HepG2 (cell line): ENCODE results near the gene NCOR2. TPM values are rescaled to one million over a fixed set of nuclear protein-coding genes. Genes with fewer than 3 reads are reported as not detected.

Experiments
- BRD4 ChIP-seq: sonication (generic); formaldehyde crosslinking; IDR thresholded peaks from 2 replicates; pipeline ENCODE4 v1.4.0; 2020; ENCODE audit warnings: missing genetic modification reagents
- CEBPB ChIP-seq: IDR thresholded peaks from 2 replicates; pipeline ENCODE4 v1.6.1; 2011; ENCODE audit warnings: low read depth, low read length, improper control_type of control experiment, borderline replicate concordance
- CEBPG ChIP-seq: IDR thresholded peaks from 2 replicates; pipeline ENCODE4 v1.6.1; 2016
- ELF1 ChIP-seq: sonication (generic); formaldehyde crosslinking; IDR thresholded peaks from 2 replicates; pipeline ENCODE4 v1.4.0; 2020; ENCODE audit warnings: missing genetic modification reagents
- HDAC6 ChIP-seq: fragments of 200-600 bp; sonication (generic); IDR thresholded peaks from 2 replicates; pipeline ENCODE4 v1.7.0; 2017; ENCODE audit warnings: mild to moderate bottlenecking, antibody characterized with exemption, low read length, low read depth
- HIVEP1 ChIP-seq: sonication (generic); formaldehyde crosslinking; IDR thresholded peaks from 2 replicates; pipeline ENCODE4 v1.4.0; 2020; ENCODE audit warnings: mild to moderate bottlenecking, missing genetic modification reagents
- HNRNPL ChIP-seq: fragments of 200-400 bp; formaldehyde crosslinking; IDR thresholded peaks from 2 replicates; pipeline ENCODE4 v1.6.1; 2017; ENCODE audit warnings: mild to moderate bottlenecking, low read depth, low read length
- LCORL ChIP-seq, 2 experiments: fragments of 450-650 bp in 1 of 2; sonication (generic) in 1 of 2; formaldehyde crosslinking in 1 of 2; IDR thresholded peaks; 2 replicates each; pipeline versions ENCODE4 v1.5.0 to v1.6.1; 2017 to 2020; ENCODE audit warnings: antibody characterized with exemption in 1 of 2, missing genetic modification reagents in 1 of 2
- NR3C1 ChIP-seq: sonication (generic); formaldehyde crosslinking; IDR thresholded peaks from 2 replicates; pipeline ENCODE4 v1.4.0; 2020; ENCODE audit warnings: missing genetic modification reagents
- RNF219 ChIP-seq: sonication (generic); formaldehyde crosslinking; IDR thresholded peaks from 2 replicates; pipeline ENCODE4 v1.5.0; 2020; ENCODE audit warnings: mild to moderate bottlenecking, missing genetic modification reagents
- SALL1 ChIP-seq: sonication (generic); formaldehyde crosslinking; IDR thresholded peaks from 2 replicates; pipeline ENCODE4 v1.8.0; 2022; ENCODE audit warnings: mild to moderate bottlenecking, missing genetic modification reagents
- THRA ChIP-seq: sonication (generic); formaldehyde crosslinking; IDR thresholded peaks from 2 replicates; pipeline ENCODE4 v1.4.0; 2020; ENCODE audit warnings: missing genetic modification reagents, borderline replicate concordance
- UBTF ChIP-seq: sonication (generic); formaldehyde crosslinking; IDR thresholded peaks from 2 replicates; pipeline ENCODE4 v1.4.0; 2020; ENCODE audit warnings: mild to moderate bottlenecking, missing genetic modification reagents
- ZNF10 ChIP-seq: sonication (generic); formaldehyde crosslinking; IDR thresholded peaks from 2 replicates; pipeline ENCODE4 v1.4.0; 2020; ENCODE audit warnings: mild to moderate bottlenecking, low read depth, missing genetic modification reagents, borderline replicate concordance
- ZNF263 ChIP-seq: sonication (generic); formaldehyde crosslinking; IDR thresholded peaks from 2 replicates; pipeline ENCODE4 v1.4.0; 2020; ENCODE audit warnings: missing genetic modification reagents
- ZNF577 ChIP-seq: sonication (generic); formaldehyde crosslinking; IDR thresholded peaks from 2 replicates; pipeline ENCODE4 v1.4.0; 2020; ENCODE audit warnings: mild to moderate bottlenecking, low read depth, missing genetic modification reagents, borderline replicate concordance
- ZNF737 ChIP-seq: sonication (generic); formaldehyde crosslinking; IDR thresholded peaks from 2 replicates; pipeline ENCODE4 v1.5.0; 2020; ENCODE audit warnings: missing genetic modification reagents, mild to moderate bottlenecking, borderline replicate concordance
- ZSCAN25 ChIP-seq: sonication (generic); formaldehyde crosslinking; IDR thresholded peaks from 2 replicates; pipeline ENCODE4 v1.8.0; 2022; ENCODE audit warnings: mild to moderate bottlenecking, missing genetic modification reagents
- polyA plus RNA-seq, 8 experiments: library from polyadenylated mRNA; depleted of rRNA in 3 of 8; stranded (reverse) in 7 of 8; unstranded in 1 of 8; fragments of >200 nt; fragmentation: Illumina TruSeq in 4 of 8; extraction: Trizol in 4 of 8; gene quantifications; 2 replicates each; pipeline versions ENCODE4 v1.2.1 to v1.2.3, GENCODE V29; 2011 to 2016; ENCODE audit warnings: low read depth in 4 of 8, missing spikeins in 1 of 8, mixed read lengths in 1 of 8; ENCODE audit not compliant: insufficient read depth in 1 of 8
- total RNA-seq, 5 experiments: library from RNA; depleted of rRNA; stranded (reverse); fragments of >200 nt; fragmentation: Illumina TruSeq; extraction: Trizol; gene quantifications; 2 replicates each; pipeline ENCODE4 v1.2.3, GENCODE V29; 2016; ENCODE audit warnings: low read depth in 1 of 5
- TF ChIP-seq, protein P1 (sequence below): sonication (generic); formaldehyde crosslinking; conservative IDR thresholded peaks from 2 replicates; pipeline ENCODE4 v1.4.0; 2020; ENCODE audit warnings: mild to moderate bottlenecking, missing genetic modification reagents, moderate library complexity

Gene NCOR2
- total and polyA plus RNA-seq, 2 of the 13 experiments (the other 11 are each of a cell fraction or from before 2014, with no cell fraction given), result 4.5 to 5.7 TPM

DNA sequence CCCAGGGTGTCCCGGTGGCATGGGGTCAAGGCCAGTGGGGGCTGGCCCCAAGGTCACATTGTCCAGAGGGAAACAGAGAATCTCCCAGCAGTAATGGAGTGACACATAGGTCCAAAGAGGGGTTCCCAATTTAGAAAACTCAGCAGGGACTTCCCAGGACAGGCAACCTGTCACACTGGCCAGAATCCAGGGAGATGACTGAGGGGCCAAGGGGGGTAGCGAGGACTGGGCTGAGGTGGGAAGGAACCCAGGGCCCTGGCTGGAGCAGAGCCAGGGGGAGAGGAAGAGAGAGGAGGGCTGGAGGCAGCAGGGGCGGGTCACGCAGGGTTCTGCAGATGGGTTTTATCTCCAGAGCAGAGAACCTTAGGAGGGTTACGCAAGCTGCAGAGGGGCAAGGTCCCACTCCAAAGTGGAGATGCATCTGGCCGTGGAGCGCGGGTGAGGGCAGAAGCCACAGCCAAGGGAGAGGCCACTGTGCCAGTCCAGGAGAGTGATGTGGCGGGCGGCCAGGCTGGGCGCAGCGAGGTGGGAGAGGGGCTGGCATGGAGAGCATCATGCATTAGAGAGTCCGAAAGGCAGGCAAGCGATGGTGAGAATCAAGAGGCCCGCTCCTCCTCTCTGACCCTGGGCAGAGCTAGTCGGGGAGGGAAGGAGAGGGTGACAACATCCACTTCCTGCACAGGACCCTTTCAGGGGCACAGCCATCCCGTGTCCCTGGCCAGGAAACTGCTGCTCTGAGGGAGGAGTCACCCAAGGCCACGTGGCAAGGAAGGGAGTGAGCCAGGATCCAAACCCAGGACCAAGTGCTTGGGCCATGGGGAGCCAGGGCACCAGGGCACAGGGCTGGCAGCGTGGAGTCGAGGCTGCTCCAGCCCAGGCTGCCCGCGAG is 29.0 kb downstream of the NCOR2 start (continued):
- peak; percentile 73; the same call in 1 of the 2 replicates for TF ChIP-seq THRA (CRISPR knock-in tag)
- TF ChIP-seq LCORL (IDR thresholded peaks at IDR 0.05), result no peak
- TF ChIP-seq LCORL (CRISPR knock-in tag; IDR thresholded peaks at IDR 0.05), result peak; percentile 77
- TF ChIP-seq ZNF577 (CRISPR knock-in tag), result no peak
- TF ChIP-seq UBTF (CRISPR knock-in tag), result peak; percentile 19; the same call in 1 of the 2 replicates
- TF ChIP-seq ZSCAN25, result peak; percentile 67
- peak; percentile 67; the same call in 1 of the 2 replicates for TF ChIP-seq ZNF263 (CRISPR knock-in tag)
- TF ChIP-seq ZNF737, result 0 out of 2 replicates have a peak, but pooled peaks have one; percentile 43
- TF ChIP-seq, protein P1, sequence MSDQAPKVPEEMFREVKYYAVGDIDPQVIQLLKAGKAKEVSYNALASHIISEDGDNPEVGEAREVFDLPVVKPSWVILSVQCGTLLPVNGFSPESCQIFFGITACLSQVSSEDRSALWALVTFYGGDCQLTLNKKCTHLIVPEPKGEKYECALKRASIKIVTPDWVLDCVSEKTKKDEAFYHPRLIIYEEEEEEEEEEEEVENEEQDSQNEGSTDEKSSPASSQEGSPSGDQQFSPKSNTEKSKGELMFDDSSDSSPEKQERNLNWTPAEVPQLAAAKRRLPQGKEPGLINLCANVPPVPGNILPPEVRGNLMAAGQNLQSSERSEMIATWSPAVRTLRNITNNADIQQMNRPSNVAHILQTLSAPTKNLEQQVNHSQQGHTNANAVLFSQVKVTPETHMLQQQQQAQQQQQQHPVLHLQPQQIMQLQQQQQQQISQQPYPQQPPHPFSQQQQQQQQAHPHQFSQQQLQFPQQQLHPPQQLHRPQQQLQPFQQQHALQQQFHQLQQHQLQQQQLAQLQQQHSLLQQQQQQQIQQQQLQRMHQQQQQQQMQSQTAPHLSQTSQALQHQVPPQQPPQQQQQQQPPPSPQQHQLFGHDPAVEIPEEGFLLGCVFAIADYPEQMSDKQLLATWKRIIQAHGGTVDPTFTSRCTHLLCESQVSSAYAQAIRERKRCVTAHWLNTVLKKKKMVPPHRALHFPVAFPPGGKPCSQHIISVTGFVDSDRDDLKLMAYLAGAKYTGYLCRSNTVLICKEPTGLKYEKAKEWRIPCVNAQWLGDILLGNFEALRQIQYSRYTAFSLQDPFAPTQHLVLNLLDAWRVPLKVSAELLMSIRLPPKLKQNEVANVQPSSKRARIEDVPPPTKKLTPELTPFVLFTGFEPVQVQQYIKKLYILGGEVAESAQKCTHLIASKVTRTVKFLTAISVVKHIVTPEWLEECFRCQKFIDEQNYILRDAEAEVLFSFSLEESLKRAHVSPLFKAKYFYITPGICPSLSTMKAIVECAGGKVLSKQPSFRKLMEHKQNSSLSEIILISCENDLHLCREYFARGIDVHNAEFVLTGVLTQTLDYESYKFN (CRISPR knock-in tag), result peak; percentile 19; the same call in 1 of the 2 replicates
- TF ChIP-seq CEBPB, result peak; percentile 79; the same call in 1 of the 2 replicates
- peak; percentile 92 for TF ChIP-seq HNRNPL
- no peak for TF ChIP-seq ZNF10 (CRISPR knock-in tag)
- 0 out of 2 replicates have a peak, but pooled peaks have one; percentile 19 for TF ChIP-seq BRD4
- peak; percentile 16; the same call in 1 of the 2 replicates for TF ChIP-seq SALL1 (CRISPR knock-in tag)
- peak; percentile 86 for TF ChIP-seq HIVEP1 (CRISPR knock-in tag)
- no peak for TF ChIP-seq HDAC6
- TF ChIP-seq NR3C1 (CRISPR knock-in tag), result no peak
- 0 out of 2 replicates have a peak, but pooled peaks have one; percentile 31 for TF ChIP-seq ELF1 (CRISPR knock-in tag)
- peak; percentile 86 for TF ChIP-seq CEBPG (CRISPR knock-in tag)
- no peak for TF ChIP-seq RNF219 (CRISPR knock-in tag)
